Measurements from ENCODE around the gene PPP1R9B.

DNA sequence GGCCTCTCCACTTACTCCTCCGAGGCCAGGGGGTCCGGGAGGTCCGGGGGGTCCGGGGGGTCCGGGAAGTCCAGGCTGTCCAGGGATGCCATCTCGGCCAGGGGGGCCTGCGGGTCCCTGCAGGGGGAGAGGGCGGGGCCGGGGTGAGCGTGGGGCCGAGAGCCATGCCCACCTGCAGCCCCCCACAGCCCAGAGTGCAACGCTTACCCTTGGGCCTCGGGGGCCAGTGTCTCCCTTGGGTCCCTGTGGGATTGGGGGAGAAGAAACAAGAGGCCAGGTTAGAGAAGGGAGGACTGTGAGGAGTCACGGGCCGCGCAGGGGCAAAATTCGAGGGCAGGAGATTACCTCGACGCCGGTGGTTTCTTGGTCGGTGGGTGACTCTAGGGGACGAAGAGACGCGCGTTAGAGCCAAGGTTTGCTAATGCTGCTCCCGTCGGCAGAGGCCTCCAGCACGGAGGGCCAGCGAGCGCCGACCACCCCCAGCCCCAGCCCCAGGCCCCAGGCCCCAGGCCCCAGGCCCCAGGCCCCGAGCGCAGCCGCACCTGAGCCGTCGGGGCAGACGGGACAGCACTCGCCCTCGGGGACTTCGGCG, 48.8 kb upstream of the PPP1R9B start:
- TF ChIP-seq EZH2 (IDR thresholded peaks at IDR 0.05; ENCODE audit: borderline replicate concordance, insufficient read depth, low read depth, low read length, poor library complexity, severe bottlenecking), result no peak
- TF ChIP-seq, protein P1, sequence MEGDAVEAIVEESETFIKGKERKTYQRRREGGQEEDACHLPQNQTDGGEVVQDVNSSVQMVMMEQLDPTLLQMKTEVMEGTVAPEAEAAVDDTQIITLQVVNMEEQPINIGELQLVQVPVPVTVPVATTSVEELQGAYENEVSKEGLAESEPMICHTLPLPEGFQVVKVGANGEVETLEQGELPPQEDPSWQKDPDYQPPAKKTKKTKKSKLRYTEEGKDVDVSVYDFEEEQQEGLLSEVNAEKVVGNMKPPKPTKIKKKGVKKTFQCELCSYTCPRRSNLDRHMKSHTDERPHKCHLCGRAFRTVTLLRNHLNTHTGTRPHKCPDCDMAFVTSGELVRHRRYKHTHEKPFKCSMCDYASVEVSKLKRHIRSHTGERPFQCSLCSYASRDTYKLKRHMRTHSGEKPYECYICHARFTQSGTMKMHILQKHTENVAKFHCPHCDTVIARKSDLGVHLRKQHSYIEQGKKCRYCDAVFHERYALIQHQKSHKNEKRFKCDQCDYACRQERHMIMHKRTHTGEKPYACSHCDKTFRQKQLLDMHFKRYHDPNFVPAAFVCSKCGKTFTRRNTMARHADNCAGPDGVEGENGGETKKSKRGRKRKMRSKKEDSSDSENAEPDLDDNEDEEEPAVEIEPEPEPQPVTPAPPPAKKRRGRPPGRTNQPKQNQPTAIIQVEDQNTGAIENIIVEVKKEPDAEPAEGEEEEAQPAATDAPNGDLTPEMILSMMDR (IDR thresholded peaks at IDR 0.05), result no peak
